Medulla oblongata (tissue), 1 donor: ENCODE measurements around the gene NMB.
"Not testable (repeated sequence)": the region's sequence is repeated elsewhere in the genome, so short reads cannot be mapped to it uniquely, and the experiment has no call there.

ENCODE experiments used
- DNase-seq: peaks from one replicate; pipeline ENCODE4 v3.0.0-alpha.2; 2015; ENCODE audit errors: extremely low spot score

NMB gene

GRCh38 chr15:84656972-84657371 lies 1.0 kb downstream of the NMB start:
- DNase-seq = no peak

DNA sequence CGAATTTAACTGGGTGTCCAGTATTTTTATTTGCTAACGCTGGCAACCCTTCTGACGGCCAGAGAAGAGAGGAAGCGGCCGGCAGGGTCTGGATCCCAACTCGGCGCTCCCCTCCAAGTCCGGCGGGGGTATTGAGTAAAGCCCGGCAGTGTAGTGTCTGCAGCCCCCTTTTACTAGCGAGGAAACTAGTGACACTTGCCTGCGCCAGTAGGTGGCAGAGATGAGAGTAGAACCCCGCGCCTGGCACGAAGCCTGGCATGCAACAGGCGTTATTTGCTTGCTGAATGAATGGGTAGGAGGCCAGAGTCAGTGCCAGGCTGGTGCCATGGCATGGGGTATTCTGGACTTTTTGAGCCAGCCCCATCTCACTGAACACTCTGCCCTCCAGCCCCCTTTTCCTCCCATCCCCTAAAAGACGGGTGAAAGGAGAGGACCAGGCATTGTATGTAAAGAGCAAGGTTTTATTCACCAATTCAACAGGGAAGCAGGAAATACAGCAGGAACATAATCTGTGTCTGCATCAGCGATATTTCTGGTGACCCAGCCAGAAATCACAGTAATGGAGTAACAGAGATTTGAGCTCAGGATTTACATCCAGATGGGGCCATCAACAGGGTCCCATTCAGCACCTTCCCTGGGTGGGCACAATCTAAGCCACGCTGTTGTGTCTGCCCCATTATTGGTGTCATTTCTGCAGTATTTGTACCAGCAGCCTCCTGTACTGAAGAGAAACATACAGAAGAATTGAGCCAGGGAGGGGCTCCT lies 3.1 kb downstream of the NMB start:
- peak; percentile 95 for DNase-seq

DNA sequence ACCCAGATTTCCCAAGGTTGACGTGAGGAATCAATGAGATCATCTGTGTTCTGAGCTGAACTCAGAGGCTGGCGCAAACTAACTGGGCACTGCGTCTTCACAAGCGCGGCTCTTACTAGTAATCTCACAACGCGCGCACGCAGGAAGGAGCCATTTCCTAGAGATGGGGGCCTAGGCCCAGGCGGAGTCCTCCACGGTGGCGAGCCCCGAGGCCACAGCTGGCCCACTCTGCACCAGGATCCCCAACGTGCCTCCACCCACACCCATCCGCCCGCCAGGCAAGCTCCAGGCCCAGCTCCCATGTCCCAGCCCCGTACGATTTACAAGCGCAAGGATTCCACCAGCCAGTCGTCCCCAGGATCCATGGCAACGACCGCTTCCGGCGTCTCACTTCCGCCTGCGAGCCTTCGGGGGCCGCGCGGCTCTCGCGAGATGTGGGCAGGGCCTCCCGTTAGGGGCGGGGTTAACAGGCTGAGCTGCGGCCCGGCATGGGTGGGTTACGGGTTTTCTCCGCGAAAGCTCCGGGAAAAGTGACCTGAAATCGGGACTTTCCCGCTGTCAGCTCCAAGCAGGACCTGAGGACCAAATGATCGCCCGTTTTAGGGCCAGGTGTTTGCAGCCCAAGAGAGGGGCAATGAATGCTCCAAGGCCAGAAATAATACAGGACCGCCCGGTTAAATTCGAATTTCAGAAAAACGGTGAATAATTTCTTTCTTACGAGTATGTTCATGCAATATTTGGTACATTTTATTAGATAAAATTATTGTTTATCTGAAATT lies 3.9 kb downstream of the NMB start, which contains the start of gene WDR73:
TSS of gene WDR73 (minus strand) at position 374 of the 779 bp plus-strand sequence. CDS start at position 365, 9 bp downstream.
- DNase-seq = peak; percentile 99

GRCh38 chr15:84653584-84653909 lies 4.5 kb downstream of the NMB start:
- no peak for DNase-seq

- no peak for DNase-seq
Measured at GRCh38 chr15:84649706-84650105, 8.3 kb downstream of the NMB start.

DNA sequence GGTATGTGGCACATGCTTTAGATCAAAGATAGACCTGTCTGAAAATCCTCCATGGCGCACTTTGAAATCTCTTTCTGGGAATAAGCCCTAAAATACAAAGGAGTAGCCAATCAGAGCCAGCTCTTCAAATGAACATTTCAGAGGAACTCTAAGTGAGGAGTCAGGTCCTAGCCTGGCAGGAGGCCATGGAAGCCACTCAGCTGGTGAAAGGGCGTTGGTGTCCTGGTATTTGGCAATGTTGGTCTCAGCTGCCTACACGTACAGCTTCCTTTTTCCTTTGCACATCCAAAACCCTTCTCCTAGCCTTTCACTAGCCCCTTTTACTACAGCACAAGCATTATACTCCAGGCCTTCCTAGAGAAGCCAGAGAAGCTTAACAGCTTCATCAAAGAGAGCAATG lies 9.5 kb downstream of the NMB start:
- DNase-seq = no peak

- no peak for DNase-seq
Measured at GRCh38 chr15:84647726-84648125, 10.3 kb downstream of the NMB start.

DNA sequence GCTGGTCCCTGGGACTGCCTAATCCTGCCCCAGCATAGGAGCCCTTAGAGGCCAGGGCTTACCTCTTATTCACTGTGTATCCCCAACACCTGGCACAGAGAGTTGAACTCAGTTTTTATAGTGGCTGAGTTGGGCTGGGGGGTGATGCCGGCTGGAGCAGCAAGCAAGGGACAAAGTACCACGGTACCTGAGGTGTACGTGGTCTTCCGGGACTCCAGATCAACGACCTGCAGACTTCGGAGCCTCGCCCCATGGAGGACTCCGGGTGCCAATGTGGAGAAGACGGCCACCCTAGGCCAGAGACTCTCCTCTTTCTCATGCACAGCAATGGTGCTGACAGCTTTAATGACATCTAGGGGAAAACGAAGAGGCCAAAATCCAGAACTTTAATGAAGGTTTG lies 12.0 kb downstream of the NMB start:
- no peak for DNase-seq

DNA sequence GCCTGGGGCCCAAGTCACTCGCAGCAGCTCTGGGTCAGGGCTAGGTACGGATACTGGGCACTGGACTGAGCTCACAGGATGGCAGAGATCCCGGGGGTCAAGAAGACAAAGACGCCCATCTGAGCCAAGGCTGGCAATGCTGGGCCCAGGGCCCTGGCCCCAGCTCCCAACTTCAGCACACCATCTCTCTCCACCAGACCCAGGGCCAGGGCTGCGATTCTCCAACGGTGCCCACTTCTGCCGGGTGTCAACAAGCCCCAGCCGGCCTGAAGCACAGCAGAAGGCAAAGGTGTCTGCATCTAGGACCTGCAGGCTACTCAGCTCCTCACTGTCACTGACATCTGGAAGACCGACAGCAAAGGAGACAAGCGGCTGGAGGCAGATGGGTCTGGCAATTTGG lies 12.5 kb downstream of the NMB start:
- peak; percentile 43 for DNase-seq

GRCh38 chr15:84643838-84644237 lies 14.2 kb downstream of the NMB start:
- no peak for DNase-seq

DNA sequence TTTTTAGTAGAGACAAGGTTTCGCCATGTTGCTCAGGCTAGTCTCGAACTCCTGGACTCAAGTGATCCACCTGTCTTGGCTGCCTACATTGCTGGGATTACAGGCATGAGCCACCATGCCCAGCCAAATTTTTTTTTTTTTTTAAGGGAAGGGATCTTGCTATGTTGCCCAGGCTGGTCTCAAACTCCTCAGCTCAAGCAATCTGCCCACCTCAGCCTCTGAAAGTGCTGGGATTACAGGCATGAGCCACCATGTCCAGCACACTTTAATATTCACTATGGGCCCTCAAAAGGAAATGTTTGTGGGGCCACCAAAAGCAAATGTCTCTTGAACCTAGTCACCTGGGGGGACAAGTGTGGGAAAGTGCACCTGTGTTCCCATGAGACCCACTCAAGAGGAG lies 15.4 kb downstream of the NMB start:
- not testable (repeated sequence) for DNase-seq

DNA sequence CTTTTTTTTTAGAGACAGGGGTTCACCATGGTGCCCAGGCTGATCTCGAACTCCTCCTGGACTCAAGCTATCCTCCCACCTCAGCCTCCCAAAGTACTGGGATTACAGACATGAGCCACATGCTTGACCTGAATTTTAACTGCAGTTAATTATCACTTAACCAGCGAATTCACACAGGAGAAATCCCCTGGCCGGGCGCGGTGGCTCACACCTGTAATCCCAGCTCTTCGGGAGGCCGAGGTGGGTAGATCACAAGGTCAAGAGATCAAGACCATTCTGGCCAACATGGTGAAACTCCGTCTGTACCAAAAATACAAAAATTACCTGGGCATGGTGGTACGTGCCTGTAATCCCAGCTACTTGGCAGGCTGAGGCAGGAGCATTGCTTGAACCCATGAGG lies 16.1 kb downstream of the NMB start:
- not testable (repeated sequence) for DNase-seq

DNA sequence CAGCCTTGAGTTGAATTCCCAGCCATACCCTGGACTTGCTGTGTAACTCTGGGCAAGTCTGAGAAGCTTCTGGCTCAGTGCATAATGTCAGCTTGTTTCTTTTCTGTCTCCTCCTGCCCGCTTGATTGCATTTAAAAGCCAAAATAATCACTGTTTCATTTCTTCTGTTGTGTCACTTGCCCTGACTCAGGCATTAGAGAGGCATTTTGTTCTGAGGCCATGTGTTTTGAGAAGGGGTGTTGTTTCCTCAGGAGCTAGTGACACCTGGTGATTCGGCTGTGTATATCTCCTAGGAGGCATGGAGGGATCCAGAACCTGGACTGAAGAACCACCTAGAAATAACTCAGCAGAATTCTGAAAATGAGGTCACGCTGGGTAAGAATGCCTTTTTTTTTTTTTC lies 19.9 kb downstream of the NMB start:
- DNase-seq = peak; percentile 80

GRCh38 chr15:84634228-84634837 lies 23.7 kb downstream of the NMB start:
- peak; percentile 51 for DNase-seq

DNA sequence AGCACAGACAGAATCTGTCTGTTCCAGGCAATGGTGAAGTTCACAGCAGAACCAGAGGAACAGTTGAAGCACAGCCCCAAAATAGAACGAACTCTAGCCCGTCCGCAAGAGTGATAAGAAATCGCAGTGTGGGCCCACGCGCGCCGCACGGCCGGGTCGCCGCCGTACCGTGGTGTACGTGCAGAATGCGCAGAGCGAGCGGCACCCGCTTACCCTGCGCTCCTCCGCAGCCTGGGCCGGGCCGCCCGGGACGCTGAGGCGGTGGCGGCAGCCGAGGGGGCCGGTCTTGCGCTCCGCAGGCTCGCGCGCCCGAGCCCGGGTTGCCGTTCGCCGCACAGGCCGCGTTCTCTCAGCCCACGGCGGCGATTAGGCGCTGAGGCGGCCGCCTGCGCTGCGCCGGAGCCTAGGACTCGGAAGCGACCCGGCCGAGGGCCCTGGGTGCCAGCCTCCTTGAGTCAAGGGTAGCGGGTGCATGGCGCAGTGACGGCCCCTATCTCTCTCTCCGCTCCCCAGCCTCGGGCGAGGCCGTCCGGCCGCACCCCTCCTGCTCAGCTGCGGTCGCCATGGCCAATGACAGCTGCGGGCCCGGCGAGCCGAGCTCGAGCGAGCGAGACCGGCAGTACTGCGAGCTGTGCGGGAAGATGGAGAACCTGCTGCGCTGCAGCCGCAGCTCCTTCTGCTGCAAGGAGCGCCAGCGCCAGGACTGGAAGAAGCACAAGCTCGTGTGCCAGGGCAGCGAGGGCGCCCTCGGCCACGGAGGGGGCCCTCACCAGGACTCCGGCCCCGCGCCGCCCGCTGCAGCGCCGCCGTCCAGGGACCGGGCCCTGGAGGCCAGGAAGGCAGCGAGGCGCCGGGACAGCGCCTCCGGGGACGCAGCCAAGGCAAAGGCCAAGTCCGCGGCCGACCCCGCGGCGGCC lies 24.4 kb downstream of the NMB start:
- DNase-seq = peak; percentile 67

GRCh38 chr15:84631706-84632272 lies 26.2 kb downstream of the NMB start:
- DNase-seq = no peak

DNA sequence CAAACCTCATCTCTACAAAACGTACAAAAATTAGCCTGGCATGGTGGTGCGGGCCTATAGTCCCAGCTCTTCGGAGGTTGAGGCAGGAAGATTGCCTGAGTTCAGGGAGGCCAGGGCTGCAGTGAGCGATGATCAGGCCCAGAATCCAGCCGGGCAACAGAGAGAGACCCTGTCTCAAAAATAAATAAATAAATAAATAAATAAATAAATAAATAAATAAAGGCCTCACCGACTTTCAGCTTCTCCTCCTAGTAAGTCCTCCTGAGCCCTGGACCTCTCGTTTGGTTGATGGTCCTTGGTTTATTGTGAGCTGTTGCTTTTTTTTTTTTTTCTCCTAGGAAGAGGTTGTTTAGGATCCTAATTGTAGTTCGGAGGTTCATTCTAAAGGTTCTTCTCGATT lies 29.0 kb downstream of the NMB start:
- DNase-seq = no peak

GRCh38 chr15:84625123-84625522 lies 32.9 kb downstream of the NMB start:
- no peak for DNase-seq

DNA sequence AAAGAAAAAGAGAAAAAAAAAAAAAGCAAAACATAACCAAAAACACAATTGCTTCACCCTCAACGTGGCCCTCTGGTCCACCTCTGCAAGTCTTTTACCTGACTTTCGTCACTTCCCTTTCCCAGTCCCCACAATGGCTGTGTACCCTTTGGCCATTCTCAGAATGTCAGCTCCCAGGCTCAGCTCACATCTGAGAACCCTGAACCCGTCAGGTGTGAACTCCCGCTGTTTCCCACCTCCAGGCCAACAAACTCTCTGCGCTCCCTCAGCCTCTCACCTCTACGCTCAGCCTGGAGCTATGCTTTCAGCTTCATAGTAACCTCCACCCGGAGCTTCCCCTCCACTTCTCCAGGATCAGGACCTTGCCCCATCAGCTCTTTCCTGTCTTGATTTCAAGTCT lies 33.6 kb downstream of the NMB start:
- DNase-seq = no peak

DNA sequence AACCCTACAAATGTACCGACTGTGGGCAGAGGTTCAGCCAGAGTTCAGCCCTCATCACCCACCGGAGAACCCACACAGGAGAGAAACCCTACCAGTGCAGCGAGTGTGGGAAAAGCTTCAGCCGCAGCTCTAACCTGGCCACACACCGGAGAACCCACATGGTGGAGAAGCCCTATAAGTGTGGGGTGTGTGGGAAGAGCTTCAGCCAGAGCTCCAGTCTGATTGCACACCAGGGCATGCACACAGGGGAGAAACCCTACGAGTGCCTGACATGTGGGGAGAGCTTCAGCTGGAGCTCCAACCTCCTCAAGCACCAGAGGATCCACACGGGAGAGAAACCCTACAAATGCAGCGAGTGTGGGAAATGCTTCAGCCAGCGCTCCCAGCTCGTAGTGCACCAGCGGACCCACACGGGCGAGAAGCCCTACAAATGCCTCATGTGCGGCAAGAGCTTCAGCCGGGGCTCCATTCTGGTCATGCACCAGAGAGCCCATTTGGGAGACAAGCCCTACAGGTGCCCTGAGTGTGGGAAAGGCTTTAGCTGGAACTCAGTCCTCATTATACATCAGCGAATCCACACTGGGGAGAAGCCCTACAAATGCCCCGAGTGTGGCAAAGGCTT lies 36.5 kb downstream of the NMB start:
- no peak for DNase-seq

GRCh38 chr15:84620626-84621025 lies 37.4 kb downstream of the NMB start:
- DNase-seq = no peak
